Measurements from ENCODE around the gene CEP192.

DNA sequence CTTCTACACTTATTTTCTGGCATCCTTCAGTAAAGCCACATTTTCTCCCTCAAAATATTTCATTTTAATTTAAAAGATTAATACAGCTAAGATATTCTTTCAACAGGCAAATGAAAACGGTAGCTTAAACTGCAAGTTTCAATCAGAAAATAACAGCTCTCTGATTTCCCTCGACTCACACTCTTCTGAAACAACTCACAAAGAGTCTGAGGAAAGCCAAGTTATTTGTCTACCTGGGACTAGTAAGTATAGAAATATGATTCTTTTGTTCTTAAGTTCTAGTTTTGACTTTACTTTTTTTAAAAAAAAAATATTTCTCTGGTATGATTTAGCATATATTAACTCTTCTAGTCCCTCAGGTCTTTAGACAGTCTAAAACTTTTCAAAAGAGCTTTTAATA lies 27.2 kb downstream of the CEP192 start:
- no peak for TF ChIP-seq EZH2 (IDR thresholded peaks at IDR 0.05; ENCODE audit: insufficient read depth, low read length)
- TF ChIP-seq, protein P1, sequence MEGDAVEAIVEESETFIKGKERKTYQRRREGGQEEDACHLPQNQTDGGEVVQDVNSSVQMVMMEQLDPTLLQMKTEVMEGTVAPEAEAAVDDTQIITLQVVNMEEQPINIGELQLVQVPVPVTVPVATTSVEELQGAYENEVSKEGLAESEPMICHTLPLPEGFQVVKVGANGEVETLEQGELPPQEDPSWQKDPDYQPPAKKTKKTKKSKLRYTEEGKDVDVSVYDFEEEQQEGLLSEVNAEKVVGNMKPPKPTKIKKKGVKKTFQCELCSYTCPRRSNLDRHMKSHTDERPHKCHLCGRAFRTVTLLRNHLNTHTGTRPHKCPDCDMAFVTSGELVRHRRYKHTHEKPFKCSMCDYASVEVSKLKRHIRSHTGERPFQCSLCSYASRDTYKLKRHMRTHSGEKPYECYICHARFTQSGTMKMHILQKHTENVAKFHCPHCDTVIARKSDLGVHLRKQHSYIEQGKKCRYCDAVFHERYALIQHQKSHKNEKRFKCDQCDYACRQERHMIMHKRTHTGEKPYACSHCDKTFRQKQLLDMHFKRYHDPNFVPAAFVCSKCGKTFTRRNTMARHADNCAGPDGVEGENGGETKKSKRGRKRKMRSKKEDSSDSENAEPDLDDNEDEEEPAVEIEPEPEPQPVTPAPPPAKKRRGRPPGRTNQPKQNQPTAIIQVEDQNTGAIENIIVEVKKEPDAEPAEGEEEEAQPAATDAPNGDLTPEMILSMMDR (IDR thresholded peaks at IDR 0.05; ENCODE audit: insufficient read depth, low read depth, low read length), result no peak
